H9 (cell line): ENCODE measurements around the gene KIAA1671. TPM values are rescaled to one million over a fixed set of nuclear protein-coding genes. Genes with fewer than 3 reads are reported as not detected.
A peak's percentile ranks its signal among the peaks of the same experiment; 100 is the strongest.

Source experiments
- DNase-seq: peaks from one replicate; pipeline ENCODE4 v3.0.0-alpha.2; 2017
- H2AFZ ChIP-seq: one replicate; pipeline ENCODE4 v1.6.1; 2013; ENCODE audit warnings: mild to moderate bottlenecking, low read length, control low read depth, moderate library complexity
- H2AK5ac ChIP-seq: 2 replicates; pipeline ENCODE4 v1.6.1; 2013; ENCODE audit warnings: low read length, control low read depth, mixed read lengths; ENCODE audit not compliant: insufficient read length
- H2BK120ac ChIP-seq: one replicate; pipeline ENCODE4 v1.6.1; 2013; ENCODE audit warnings: low read depth, mild to moderate bottlenecking, low read length, control low read depth, inconsistent platforms; ENCODE audit not compliant: poor library complexity, severe bottlenecking
- H2BK12ac ChIP-seq: 2 replicates; pipeline ENCODE4 v1.6.1; 2013; ENCODE audit warnings: low read length, control low read depth, mixed read lengths, low read depth; ENCODE audit not compliant: insufficient read length
- H2BK15ac ChIP-seq: 2 replicates; pipeline ENCODE4 v1.6.1; 2013; ENCODE audit warnings: low read depth, low read length, control low read depth
- H2BK20ac ChIP-seq: one replicate; pipeline ENCODE4 v1.6.1; 2013; ENCODE audit warnings: low read depth, mild to moderate bottlenecking, low read length, control low read depth, inconsistent platforms; ENCODE audit not compliant: poor library complexity, severe bottlenecking
- H2BK5ac ChIP-seq: 2 replicates; pipeline ENCODE4 v1.6.1; 2013; ENCODE audit warnings: low read length, control low read depth, mixed read lengths; ENCODE audit not compliant: insufficient read length
- H3K14ac ChIP-seq: 2 replicates; pipeline ENCODE4 v1.6.1; 2013; ENCODE audit warnings: low read length, control low read depth; ENCODE audit not compliant: insufficient read depth
- H3K18ac ChIP-seq: 2 replicates; pipeline ENCODE4 v1.6.1; 2013; ENCODE audit warnings: low read depth, mild to moderate bottlenecking, mixed read lengths, low read length, control low read depth; ENCODE audit not compliant: insufficient read length
- H3K23ac ChIP-seq: 2 replicates; pipeline ENCODE4 v1.6.1; 2013; ENCODE audit warnings: low read length, control low read depth, mixed read lengths, low read depth; ENCODE audit not compliant: insufficient read length
- H3K23me2 ChIP-seq: 2 replicates; pipeline ENCODE4 v1.6.1; 2013; ENCODE audit warnings: low read depth, mild to moderate bottlenecking, mixed read lengths, low read length, control low read depth; ENCODE audit not compliant: insufficient read length, poor library complexity, severe bottlenecking
- H3K27ac ChIP-seq: 2 replicates; pipeline ENCODE4 v1.5.1; 2013; ENCODE audit warnings: low read length, control low read depth, mixed read lengths, low read depth; ENCODE audit not compliant: insufficient read length
- H3K27me3 ChIP-seq: 2 replicates; pipeline ENCODE4 v1.6.1; 2013; ENCODE audit warnings: low read length, control low read depth, inconsistent platforms; ENCODE audit not compliant: insufficient read depth
- H3K4ac ChIP-seq: 2 replicates; pipeline ENCODE4 v1.6.1; 2013; ENCODE audit warnings: low read depth, mild to moderate bottlenecking, control low read depth, inconsistent platforms, low read length, moderate library complexity
- H3K4me1 ChIP-seq: 2 replicates; pipeline ENCODE4 v1.6.1; 2013; ENCODE audit warnings: low read length, control low read depth, inconsistent platforms; ENCODE audit not compliant: insufficient read depth
- H3K4me2 ChIP-seq: 2 replicates; pipeline ENCODE4 v1.6.1; 2013; ENCODE audit warnings: low read length, control low read depth, mixed read lengths; ENCODE audit not compliant: insufficient read length, insufficient read depth
- H3K56ac ChIP-seq: 2 replicates; pipeline ENCODE4 v1.6.1; 2013; ENCODE audit warnings: low read depth, mild to moderate bottlenecking, mixed read lengths, low read length, control low read depth; ENCODE audit not compliant: insufficient read length
- H3K79me1 ChIP-seq: 2 replicates; pipeline ENCODE4 v1.6.1; 2013; ENCODE audit warnings: low read depth, mild to moderate bottlenecking, moderate library complexity, low read length, control low read depth, inconsistent platforms; ENCODE audit not compliant: insufficient read depth, poor library complexity, severe bottlenecking
- H3K79me2 ChIP-seq: 2 replicates; pipeline ENCODE4 v1.6.1; 2013; ENCODE audit warnings: low read length, control low read depth, inconsistent platforms; ENCODE audit not compliant: insufficient read depth
- H3K9ac ChIP-seq: 2 replicates; pipeline ENCODE4 v1.6.1; 2013; ENCODE audit warnings: low read length, control low read depth, mixed read lengths; ENCODE audit not compliant: insufficient read length; ENCODE audit errors: extremely low read depth
- H3K9me3 ChIP-seq: one replicate; pipeline ENCODE4 v1.6.1; 2013; ENCODE audit warnings: low read depth, low read length, inconsistent platforms; ENCODE audit not compliant: control insufficient read depth
- H3T11ph ChIP-seq: one replicate; pipeline ENCODE4 v1.6.1; 2013; ENCODE audit warnings: mild to moderate bottlenecking, low read length, control low read depth, inconsistent platforms
- H4K20me1 ChIP-seq: one replicate; pipeline ENCODE4 v1.6.1; 2013; ENCODE audit not compliant: control insufficient read depth, insufficient read length, insufficient read depth
- H4K5ac ChIP-seq: 2 replicates; pipeline ENCODE4 v1.6.1; 2013; ENCODE audit warnings: low read depth, mild to moderate bottlenecking, mixed read lengths, low read length, control low read depth; ENCODE audit not compliant: insufficient read length
- H4K8ac ChIP-seq: replicated peaks from 2 replicates; pipeline ENCODE4 v1.6.1; 2013; ENCODE audit warnings: low read length, control low read depth, mixed read lengths, low read depth; ENCODE audit not compliant: insufficient read length
- H4K91ac ChIP-seq: 2 replicates; pipeline ENCODE4 v1.6.1; 2013; ENCODE audit warnings: low read depth, mild to moderate bottlenecking, moderate library complexity, mixed read lengths, low read length, control low read depth; ENCODE audit not compliant: insufficient read length
- H3K27ac Mint-ChIP-seq, 3 experiments: 2 replicates in 2 of 3; 3 replicates in 1 of 3; pipeline ENCODE4 v1.8.0; 2020 to 2021; ENCODE audit warnings: mixed read lengths in 3 of 3, mild to moderate bottlenecking in 1 of 3, moderate library complexity in 1 of 3
- H3K27me3 Mint-ChIP-seq: 2 replicates; pipeline ENCODE4 v1.8.0; 2021; ENCODE audit warnings: low read depth, mild to moderate bottlenecking, moderate library complexity, mixed read lengths
- H3K36me3 Mint-ChIP-seq, 3 experiments: 2 replicates in 2 of 3; 3 replicates in 1 of 3; pipeline ENCODE4 v1.8.0; 2020 to 2021; ENCODE audit warnings: low read depth in 3 of 3, mixed read lengths in 3 of 3; ENCODE audit not compliant: insufficient read depth in 1 of 3
- H3K4me1 Mint-ChIP-seq, 2 experiments: 2 replicates each; pipeline ENCODE4 v1.8.0; 2020; ENCODE audit warnings: mixed read lengths in 2 of 2
- H3K4me3 Mint-ChIP-seq, 2 experiments: 2 replicates in 1 of 2; 3 replicates in 1 of 2; pipeline ENCODE4 v1.8.0; 2020 to 2021; ENCODE audit warnings: mild to moderate bottlenecking in 2 of 2, mixed read lengths in 2 of 2, moderate library complexity in 1 of 2
- H3K9me3 Mint-ChIP-seq, 2 experiments: 2 replicates in 1 of 2; 3 replicates in 1 of 2; pipeline ENCODE4 v1.8.0; 2020; ENCODE audit warnings: mild to moderate bottlenecking in 2 of 2, mixed read lengths in 2 of 2, moderate library complexity in 1 of 2
- CTCF ChIP-seq: fragments of 200-600 bp; sonication (generic); conservative IDR thresholded peaks from 3 replicates; pipeline ENCODE4 v1.8.0; 2021; ENCODE audit warnings: antibody characterized with exemption, mild to moderate bottlenecking
- WGBS: extraction: QIAGEN DNeasy Blood & Tissue Kit; methylation state at CpG from one replicate; pipeline ENCODE4 v1.1.7; 2013; ENCODE audit warnings: missing lambda C conversion rate, low lambda C conversion rate, mixed read lengths; ENCODE audit not compliant: insufficient read length; ENCODE audit errors: extremely low coverage; 5-methylcytosine and 5-hydroxymethylcytosine counted together
- total RNA-seq: library from RNA; stranded (reverse); gene quantifications from 2 replicates; pipeline ENCODE4 v1.2.1, GENCODE V29; 2021

The KIAA1671 gene
- total RNA-seq, 1 experiment from 2014 or later = 22.6 TPM

DNA sequence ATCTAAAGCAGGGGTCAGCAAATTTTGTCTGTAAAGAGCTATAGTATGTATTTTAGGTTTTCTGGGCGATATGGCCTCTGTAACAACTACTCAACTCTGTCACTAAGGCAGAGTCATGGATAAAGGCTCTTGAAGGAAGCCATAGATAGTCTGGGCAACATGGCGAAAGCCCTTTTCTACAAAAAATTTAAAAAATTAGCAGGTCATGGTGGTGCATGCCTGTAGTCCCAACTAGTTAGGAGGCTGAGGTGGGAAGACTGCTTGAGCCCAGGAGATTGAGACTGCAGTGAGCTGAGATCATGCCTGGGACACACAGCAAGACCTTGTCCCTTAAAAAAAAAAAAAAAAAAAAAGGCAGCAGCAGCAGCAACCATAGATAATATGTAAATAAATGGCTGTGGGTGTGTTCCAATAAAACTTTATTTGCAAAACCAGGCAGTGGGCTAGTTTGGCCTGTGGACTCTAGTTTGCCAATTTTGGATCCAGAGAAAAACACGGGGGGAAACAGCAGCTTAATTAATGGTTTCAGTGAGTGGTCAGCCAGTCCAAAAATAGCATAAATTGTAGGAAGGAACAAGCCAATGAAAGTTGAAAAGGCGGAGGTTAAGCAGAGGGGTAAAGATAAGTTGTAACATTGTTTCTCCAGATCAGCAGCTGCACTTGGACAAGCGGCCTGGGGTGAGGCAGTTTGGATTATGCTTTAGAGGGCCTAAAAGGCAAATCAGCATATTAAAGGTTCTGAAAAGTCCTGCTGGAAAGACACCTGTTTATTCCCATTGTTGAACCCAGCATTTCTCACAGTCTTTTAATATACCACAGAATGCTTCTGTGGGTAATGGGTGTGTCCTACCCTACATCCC is 62.6 kb downstream of the KIAA1671 start:
- no peak overlapping the region for H4K91ac ChIP-seq
- no peak overlapping the region for H3K9ac ChIP-seq
- peaks cover 10 to 18% (median 13%) of the 10 kb centered on the region in 3 experiments for H3K36me3 Mint-ChIP-seq
- H3K9me3 ChIP-seq = no peaks in the 10 kb centered on the region
- H3K4me2 ChIP-seq = no peak overlapping the region
- H3K14ac ChIP-seq = no peak overlapping the region
- H3T11ph ChIP-seq = no peak overlapping the region
- DNase-seq = no peak
- no peak overlapping the region for H2BK15ac ChIP-seq
- peaks cover 2% of the 10 kb centered on the region; the same call in 1 of the 2 replicates for H3K4me1 ChIP-seq
- no peaks in the 10 kb centered on the region for H4K20me1 ChIP-seq
- H2BK12ac ChIP-seq = no peak overlapping the region
- no peak overlapping the region for H3K56ac ChIP-seq
- no peaks in the 10 kb centered on the region for H3K27me3 Mint-ChIP-seq
- H3K18ac ChIP-seq = no peak overlapping the region
- H4K8ac ChIP-seq = no peak overlapping the region
- H2AK5ac ChIP-seq = no peak overlapping the region
- H3K27me3 ChIP-seq = no peaks in the 10 kb centered on the region
- H3K79me1 ChIP-seq = no peaks in the 10 kb centered on the region
- H3K27ac ChIP-seq = no peak overlapping the region
- no peak overlapping the region for H3K23ac ChIP-seq
- no peaks in the 10 kb centered on the region for H3K79me2 ChIP-seq
- no peaks in the 10 kb centered on the region for H3K23me2 ChIP-seq
- peaks cover 42 to 46% of the 10 kb centered on the region in 2 experiments for H3K4me1 Mint-ChIP-seq
- H3K9me3 Mint-ChIP-seq = peaks cover 6 to 7% of the 10 kb centered on the region in 2 experiments; a peak in 4 of 5 replicates
- no CpG with 5 or more reads among the region's 5 CpGs for WGBS
- H2AFZ ChIP-seq = no peak overlapping the region
- no peak overlapping the region for H2BK20ac ChIP-seq
- H3K4ac ChIP-seq = no peak overlapping the region
- H2BK120ac ChIP-seq = no peak overlapping the region
- H4K5ac ChIP-seq = no peak overlapping the region
- no peak overlapping the region for H3K4me3 Mint-ChIP-seq
- no peak for TF ChIP-seq CTCF
- no peak overlapping the region for H2BK5ac ChIP-seq
- peak overlapping the region; percentile 60 to 95 (median 65); a peak in 6 of 7 replicates for H3K27ac Mint-ChIP-seq
